CD4-positive, CD25-positive, alpha-beta regulatory T cell (primary cell): ENCODE results near the gene CPXM2. TPM values are rescaled to one million over a fixed set of nuclear protein-coding genes. Genes with fewer than 3 reads are reported as not detected.
A peak's percentile ranks its signal among the peaks of the same experiment; 100 is the strongest.

ENCODE experiments used
- ATAC-seq, 2 donors: fragments of 150-1000 bp; cut with Tn5 transposase; one replicate each; pipeline ENCODE4 v1.10.0; 2021; ENCODE audit warnings: low read depth in 2 of 2, moderate number of reproducible peaks in 2 of 2, moderate library complexity in 1 of 2
- DNase-seq, 3 donors: peaks; one replicate each; pipeline versions ENCODE4 v3.0.0 to v3.0.0-alpha.2; 2012 to 2022; ENCODE audit warnings: mixed read lengths in 1 of 3
- H3K27ac ChIP-seq: one replicate; pipeline ENCODE4 v1.7.0; 2013; ENCODE audit warnings: mild to moderate bottlenecking, low read length; ENCODE audit not compliant: insufficient read depth, poor library complexity, severe bottlenecking
- H3K27me3 ChIP-seq: one replicate; pipeline ENCODE4 v1.7.0; 2013; ENCODE audit warnings: low read length; ENCODE audit not compliant: control insufficient read depth, insufficient read depth
- H3K36me3 ChIP-seq: one replicate; pipeline ENCODE4 v1.7.0; 2013; ENCODE audit warnings: mild to moderate bottlenecking, low read length, moderate library complexity; ENCODE audit not compliant: control insufficient read depth, insufficient read depth
- H3K4me1 ChIP-seq: 2 replicates; pipeline ENCODE4 v1.7.0; 2013; ENCODE audit warnings: mild to moderate bottlenecking, low read length; ENCODE audit not compliant: insufficient read depth, control insufficient read depth, poor library complexity, severe bottlenecking
- H3K4me3 ChIP-seq: one replicate; pipeline ENCODE4 v1.7.0; 2013; ENCODE audit warnings: low read depth, mild to moderate bottlenecking, low read length, moderate library complexity
- H3K9me3 ChIP-seq, 2 experiments: 1 replicate in 1 of 2; 2 replicates in 1 of 2; pipeline ENCODE4 v1.7.0; 2013; ENCODE audit warnings: low read length in 2 of 2, mild to moderate bottlenecking in 1 of 2, moderate library complexity in 1 of 2; ENCODE audit not compliant: control insufficient read depth in 2 of 2
- H3K27ac Mint-ChIP-seq, 3 donors: one replicate each; pipeline ENCODE4 v1.8.0; 2020 to 2022; ENCODE audit warnings: mild to moderate bottlenecking in 3 of 3, mixed read lengths in 3 of 3, moderate library complexity in 2 of 3
- H3K27me3 Mint-ChIP-seq: one replicate; pipeline ENCODE4 v1.8.0; 2022; ENCODE audit warnings: mild to moderate bottlenecking, mixed read lengths
- H3K36me3 Mint-ChIP-seq: one replicate; pipeline ENCODE4 v1.8.0; 2020; ENCODE audit warnings: mixed read lengths
- H3K4me1 Mint-ChIP-seq, 4 donors: one replicate each; pipeline ENCODE4 v1.8.0; 2020 to 2022; ENCODE audit warnings: mixed read lengths in 4 of 4, mild to moderate bottlenecking in 1 of 4
- H3K4me3 Mint-ChIP-seq, 4 donors: one replicate each; pipeline ENCODE4 v1.8.0; 2020 to 2022; ENCODE audit warnings: mild to moderate bottlenecking in 4 of 4, mixed read lengths in 4 of 4, moderate library complexity in 3 of 4
- H3K9me3 Mint-ChIP-seq, 7 donors: one replicate each; pipeline ENCODE4 v1.8.0; 2020 to 2022; ENCODE audit warnings: mixed read lengths in 7 of 7, mild to moderate bottlenecking in 3 of 7, moderate library complexity in 2 of 7
- polyA plus RNA-seq, 4 donors: library from polyadenylated mRNA; unstranded; fragments of 300-500 nt; fragmentation: Illumina TruSeq; gene quantifications; one replicate each; pipeline ENCODE4 v1.2.3, GENCODE V29; 2021
- total RNA-seq: library from RNA; stranded (reverse); gene quantifications from one replicate; pipeline ENCODE4 v1.2.3, GENCODE V29; 2022

Gene CPXM2
- total and polyA plus RNA-seq, 5 donors from 2014 or later, result not detected

DNA sequence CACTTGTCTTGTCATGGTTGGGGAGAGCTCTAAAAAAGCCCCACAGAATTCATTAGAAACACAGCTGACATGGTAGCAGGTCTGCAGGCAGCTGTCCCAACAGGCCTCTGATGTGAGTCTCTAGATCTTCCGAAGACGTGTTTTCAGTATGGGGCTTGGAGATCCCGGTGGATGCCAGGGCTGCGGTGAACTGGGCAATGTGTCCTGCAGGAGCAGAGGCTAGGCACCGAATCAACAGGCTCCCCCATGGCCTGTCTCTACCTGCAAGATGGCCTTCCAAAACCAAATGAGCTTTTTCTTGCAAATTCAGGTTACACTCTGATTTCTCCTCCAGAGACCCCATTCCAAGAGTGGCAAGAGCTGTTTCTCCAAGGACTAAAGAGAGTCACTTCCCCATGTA, 2.9 kb downstream of the CPXM2 start:
- H3K27me3 Mint-ChIP-seq, result peaks cover 23% of the 10 kb centered on the region
- no peaks in the 10 kb centered on the region for H3K9me3 ChIP-seq
- no peaks in the 10 kb centered on the region for H3K9me3 Mint-ChIP-seq
- H3K27me3 ChIP-seq, result no peaks in the 10 kb centered on the region
- no peak for ATAC-seq
- no peak overlapping the region for H3K27ac ChIP-seq
- H3K4me3 ChIP-seq, result no peak overlapping the region
- H3K4me1 Mint-ChIP-seq, result no peaks in the 10 kb centered on the region
- H3K36me3 Mint-ChIP-seq, result no peaks in the 10 kb centered on the region
- peak overlapping the region in 1 of 4 donors; percentile 51 for H3K4me3 Mint-ChIP-seq
- no peak overlapping the region for H3K27ac Mint-ChIP-seq
- no peaks in the 10 kb centered on the region for H3K36me3 ChIP-seq
- no peaks in the 10 kb centered on the region for H3K4me1 ChIP-seq
- no peak for DNase-seq

DNA sequence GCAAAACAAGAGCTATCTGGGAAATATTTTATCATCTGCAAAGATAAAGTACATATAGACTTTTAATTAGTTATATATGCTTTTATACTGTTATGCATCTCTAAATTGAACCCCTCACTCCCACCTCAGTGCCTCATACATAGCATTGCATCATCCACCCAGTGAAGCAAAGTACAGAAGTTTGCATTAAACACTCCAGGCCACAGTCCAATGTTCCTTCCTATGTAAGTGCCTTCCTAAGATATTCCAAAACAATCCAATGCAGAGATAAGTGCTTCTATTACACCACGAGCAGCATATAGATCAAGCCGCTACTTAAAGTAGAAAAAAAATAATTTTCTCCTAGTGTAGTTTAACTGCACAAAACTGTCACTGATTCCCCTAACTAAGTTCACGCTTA, 3.4 kb downstream of the CPXM2 start:
- ATAC-seq, result no peak

DNA sequence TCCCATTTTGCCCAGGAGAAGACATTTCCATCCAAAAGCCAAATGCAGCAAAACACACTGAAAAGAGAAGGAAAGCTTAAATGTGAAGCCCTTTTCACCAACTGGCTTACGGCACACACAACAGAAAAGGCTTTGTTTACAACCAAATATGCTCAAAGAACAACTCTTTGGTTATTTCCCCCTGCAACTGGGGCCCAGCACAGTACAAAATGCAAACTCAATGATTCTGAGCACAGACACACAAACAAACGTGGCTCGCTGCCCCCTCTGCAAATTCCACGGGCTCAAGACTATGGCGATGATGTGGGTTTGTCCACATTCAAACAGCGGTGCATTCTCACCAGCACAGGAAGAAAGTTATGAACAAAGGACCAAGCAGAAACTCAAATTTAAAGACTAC, 5.3 kb downstream of the CPXM2 start:
- DNase-seq (no peak), ATAC-seq (no peak)
- no peaks in the 10 kb centered on the region for H3K36me3 Mint-ChIP-seq
- H3K4me3 ChIP-seq, result no peak overlapping the region
- no peak overlapping the region for H3K27ac ChIP-seq
- H3K9me3 ChIP-seq, result no peaks in the 10 kb centered on the region
- no peak overlapping the region for H3K27ac Mint-ChIP-seq
- peaks cover 10% of the 10 kb centered on the region for H3K27me3 Mint-ChIP-seq
- no peak overlapping the region for H3K4me3 Mint-ChIP-seq
- H3K4me1 ChIP-seq, result no peaks in the 10 kb centered on the region
- H3K9me3 Mint-ChIP-seq, result no peaks in the 10 kb centered on the region
- H3K4me1 Mint-ChIP-seq, result no peaks in the 10 kb centered on the region
- H3K27me3 ChIP-seq, result no peaks in the 10 kb centered on the region
- H3K36me3 ChIP-seq, result no peaks in the 10 kb centered on the region

More for the DNA sequence above, 3.4 kb downstream of the CPXM2 start:
- H3K27me3 ChIP-seq, result no peaks in the 10 kb centered on the region
- no peaks in the 10 kb centered on the region for H3K4me1 ChIP-seq
- no peak for DNase-seq
- H3K27me3 Mint-ChIP-seq, result peaks cover 23% of the 10 kb centered on the region
- no peaks in the 10 kb centered on the region for H3K9me3 Mint-ChIP-seq
- H3K4me3 ChIP-seq, result no peak overlapping the region
- no peaks in the 10 kb centered on the region for H3K9me3 ChIP-seq
- H3K27ac Mint-ChIP-seq, result no peak overlapping the region
- no peak overlapping the region for H3K27ac ChIP-seq
- H3K4me1 Mint-ChIP-seq, result no peaks in the 10 kb centered on the region
- H3K36me3 ChIP-seq, result no peaks in the 10 kb centered on the region
- H3K36me3 Mint-ChIP-seq, result no peaks in the 10 kb centered on the region
- peak overlapping the region in 1 of 4 donors; percentile 51 for H3K4me3 Mint-ChIP-seq

DNA sequence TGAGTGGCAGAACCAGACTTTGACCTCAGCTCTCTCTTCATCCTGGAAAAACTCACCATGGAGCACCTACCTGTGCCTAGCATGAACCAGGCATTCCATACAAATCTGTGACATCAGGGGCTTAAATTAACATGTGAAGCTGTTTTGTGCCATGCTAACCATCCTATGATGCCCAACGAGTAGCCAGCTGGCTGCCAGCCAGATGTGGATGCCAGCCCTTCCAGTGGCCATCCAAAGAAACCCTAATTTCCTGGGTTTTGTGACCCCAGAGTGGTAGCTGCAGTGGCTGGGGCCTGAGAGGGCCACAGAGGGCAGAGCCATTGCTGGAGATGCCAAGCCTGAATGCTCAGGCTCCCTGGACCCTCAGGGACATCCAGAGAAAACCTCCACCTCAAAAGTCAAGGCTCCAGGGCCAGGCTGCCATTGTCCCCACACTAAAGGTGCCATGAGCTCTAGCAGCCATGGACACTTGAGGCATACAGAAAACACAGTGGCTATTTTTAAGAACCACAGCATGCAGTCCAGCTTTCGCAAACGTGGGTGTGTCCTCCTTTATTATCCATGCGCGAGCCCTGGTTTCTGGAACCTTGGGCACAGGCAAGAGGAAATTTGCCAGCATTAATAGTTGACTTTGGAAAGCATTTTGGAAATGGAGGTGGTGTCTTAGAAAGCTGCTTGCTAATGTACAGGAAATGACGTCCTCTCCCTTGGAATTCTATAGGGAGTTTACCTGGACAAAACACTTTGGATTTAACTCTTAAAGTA, 6.0 kb downstream of the CPXM2 start:
- Mint-ChIP-seq H3K27me3 (peaks cover 5% of the 10 kb centered on the region), H3K4me3 (no peak overlapping the region)
- ATAC-seq, result no peak

DNA sequence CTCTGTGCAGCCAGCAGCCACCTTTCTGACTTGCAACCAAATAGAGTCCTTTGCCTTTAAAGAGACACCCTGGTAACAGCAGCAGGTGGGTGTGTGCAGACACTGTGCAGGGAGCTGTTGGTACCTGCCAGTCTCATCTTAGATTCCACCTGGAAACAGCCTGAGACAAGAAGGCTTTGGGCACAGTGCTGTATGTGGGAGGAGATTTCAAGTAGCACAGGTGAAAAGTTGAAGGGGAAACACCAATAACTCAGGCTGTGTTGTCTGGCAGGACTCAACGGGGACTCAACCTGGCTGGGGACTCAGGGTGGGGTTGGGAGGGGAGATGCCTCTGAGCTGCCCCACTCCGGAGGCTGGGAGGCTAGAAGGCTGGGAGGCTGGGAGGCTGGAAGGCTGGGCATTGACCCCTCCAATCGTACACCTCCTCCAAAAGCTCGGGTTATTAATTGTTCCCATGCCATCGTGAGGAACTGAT, 6.7 kb downstream of the CPXM2 start:
- no peak for ATAC-seq
- H3K36me3 Mint-ChIP-seq, result no peaks in the 10 kb centered on the region

More for the DNA sequence above, 6.0 kb downstream of the CPXM2 start:
- Histone ChIP-seq H3K27ac (no peak overlapping the region), H3K27me3 (no peaks in the 10 kb centered on the region), H3K4me3 (no peak overlapping the region), H3K36me3 (no peaks in the 10 kb centered on the region), H3K4me1 (no peaks in the 10 kb centered on the region), H3K9me3 (no peaks in the 10 kb centered on the region)
- Mint-ChIP-seq H3K9me3 (no peaks in the 10 kb centered on the region), H3K36me3 (no peaks in the 10 kb centered on the region), H3K4me1 (no peaks in the 10 kb centered on the region), H3K27ac (no peak overlapping the region)
- DNase-seq, result no peak

DNA sequence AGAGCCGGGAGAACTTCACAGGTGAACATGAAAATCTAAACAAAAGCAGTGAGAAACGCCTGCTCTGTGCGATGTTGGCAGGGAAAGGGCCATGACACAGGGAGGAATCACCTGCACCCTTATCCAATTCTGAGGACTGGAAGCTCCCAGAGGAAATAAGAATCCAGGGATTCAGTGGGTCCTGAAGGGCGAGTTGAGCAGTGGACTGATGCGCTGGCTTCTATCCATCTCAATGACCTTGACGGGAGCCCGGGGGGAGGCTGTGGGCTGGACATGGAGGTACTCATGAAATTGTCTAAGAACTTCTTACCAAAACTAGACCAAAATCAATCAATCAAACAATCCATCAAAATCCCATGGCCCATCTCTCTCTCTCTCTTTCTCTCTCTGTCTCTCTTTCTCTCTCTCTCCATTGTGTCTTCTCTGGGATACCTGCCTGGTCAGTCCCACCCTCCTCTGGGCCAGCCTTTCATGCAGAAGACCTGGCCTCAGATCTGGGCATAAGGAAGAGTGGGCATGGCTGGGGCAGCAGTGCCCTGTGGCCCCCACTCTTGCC, 7.2 kb downstream of the CPXM2 start:
- Histone ChIP-seq H3K36me3 (no peaks in the 10 kb centered on the region), H3K27me3 (no peaks in the 10 kb centered on the region), H3K4me1 (no peaks in the 10 kb centered on the region), H3K9me3 (no peaks in the 10 kb centered on the region), H3K27ac (no peak overlapping the region), H3K4me3 (no peak overlapping the region)
- no peaks in the 10 kb centered on the region for H3K4me1 Mint-ChIP-seq
- H3K27me3 Mint-ChIP-seq, result no peaks in the 10 kb centered on the region
- H3K27ac Mint-ChIP-seq, result no peak overlapping the region
- ATAC-seq (no peak), DNase-seq (no peak)
- no peaks in the 10 kb centered on the region for H3K36me3 Mint-ChIP-seq
- no peak overlapping the region for H3K4me3 Mint-ChIP-seq
- peaks cover 0 to 1% (median 0%) of the 10 kb centered on the region in 7 donors for H3K9me3 Mint-ChIP-seq

More for the DNA sequence above, 6.7 kb downstream of the CPXM2 start:
- Mint-ChIP-seq H3K9me3 (no peaks in the 10 kb centered on the region), H3K4me1 (no peaks in the 10 kb centered on the region), H3K27me3 (peaks cover 4% of the 10 kb centered on the region), H3K4me3 (no peak overlapping the region), H3K27ac (no peak overlapping the region)
- Histone ChIP-seq H3K27ac (no peak overlapping the region), H3K4me3 (no peak overlapping the region), H3K9me3 (no peaks in the 10 kb centered on the region), H3K4me1 (no peaks in the 10 kb centered on the region), H3K27me3 (no peaks in the 10 kb centered on the region), H3K36me3 (no peaks in the 10 kb centered on the region)
- no peak for DNase-seq

DNA sequence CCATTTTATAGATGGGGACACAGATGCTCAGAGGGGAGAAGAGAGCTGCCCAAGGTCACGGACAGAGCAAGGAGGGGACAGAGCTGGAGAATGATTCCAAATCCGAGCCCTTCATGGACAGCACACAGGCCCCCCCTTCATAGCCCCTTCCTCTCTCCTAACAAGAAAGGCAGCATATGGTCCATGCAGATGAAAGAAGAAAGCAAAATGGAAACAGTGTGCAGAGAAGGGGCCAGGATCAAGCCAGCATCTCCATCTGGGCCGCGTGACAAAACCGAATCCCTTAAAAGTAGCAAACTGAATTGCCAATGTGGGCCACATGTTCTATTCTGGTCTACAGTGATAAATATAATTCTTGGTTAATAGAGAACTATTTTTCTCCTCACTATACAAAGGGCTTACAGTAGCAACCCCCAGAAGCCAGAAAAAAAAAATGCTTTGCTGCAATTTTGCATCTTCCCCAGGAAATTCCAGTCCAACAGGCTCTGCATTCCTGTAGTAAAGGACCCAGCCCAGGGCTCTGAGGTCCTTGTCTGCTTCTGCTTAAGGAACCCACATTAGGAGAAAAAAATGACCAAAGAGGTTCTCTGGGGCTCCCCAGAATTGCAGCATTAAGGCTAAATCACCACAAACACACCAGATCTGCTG, 7.8 kb downstream of the CPXM2 start:
- Mint-ChIP-seq H3K27ac (no peak overlapping the region), H3K4me1 (no peaks in the 10 kb centered on the region), H3K9me3 (peaks cover 0 to 1% (median 0%) of the 10 kb centered on the region in 7 donors), H3K4me3 (no peak overlapping the region), H3K36me3 (no peaks in the 10 kb centered on the region), H3K27me3 (no peaks in the 10 kb centered on the region)
- H3K36me3 ChIP-seq, result no peaks in the 10 kb centered on the region
- H3K9me3 ChIP-seq, result no peaks in the 10 kb centered on the region
- no peak overlapping the region for H3K27ac ChIP-seq
- no peak overlapping the region for H3K4me3 ChIP-seq
- DNase-seq (no peak), ATAC-seq (no peak)
- H3K4me1 ChIP-seq, result no peaks in the 10 kb centered on the region
- no peaks in the 10 kb centered on the region for H3K27me3 ChIP-seq
